ENCODE measurements around the gene PRTN3.
"Not testable (repeated sequence)": the region's sequence is repeated elsewhere in the genome, so short reads cannot be mapped to it uniquely, and the experiment has no call there.

PRTN3 gene

GRCh38 chr19:868458-869244 is 27.9 kb downstream of the PRTN3 start:
- DNase-seq, result no peak

- DNase-seq, result peak; percentile 43
These were observed 28.7 kb downstream of the PRTN3 start for GRCh38 chr19:869245-870177.

GRCh38 chr19:870314-870713 is 29.5 kb downstream of the PRTN3 start:
- no peak for DNase-seq

GRCh38 chr19:870963-871401 is 30.2 kb downstream of the PRTN3 start:
- no peak for DNase-seq

- peak; percentile 51 for DNase-seq
These were observed 30.9 kb downstream of the PRTN3 start for GRCh38 chr19:871446-872265.

- DNase-seq, result peak; percentile 27
These were observed 31.6 kb downstream of the PRTN3 start for GRCh38 chr19:872266-872951.

- no peak for DNase-seq
These were observed 32.3 kb downstream of the PRTN3 start for GRCh38 chr19:873084-873483.

GRCh38 chr19:873561-874041 is 32.8 kb downstream of the PRTN3 start:
- no peak for DNase-seq

GRCh38 chr19:875265-875879 is 34.6 kb downstream of the PRTN3 start:
- DNase-seq, result no peak

GRCh38 chr19:876089-876488 is 35.3 kb downstream of the PRTN3 start:
- no peak for DNase-seq

- DNase-seq, result peak; percentile 56
These were observed 36.0 kb downstream of the PRTN3 start for GRCh38 chr19:876780-877314.

- DNase-seq, result not testable (repeated sequence)
These were observed 37.3 kb downstream of the PRTN3 start for GRCh38 chr19:877992-878660.

- DNase-seq, result not testable (repeated sequence)
These were observed 38.2 kb downstream of the PRTN3 start for GRCh38 chr19:878751-879561.

GRCh38 chr19:879711-880438 is 39.1 kb downstream of the PRTN3 start:
- no peak for DNase-seq

- no peak for DNase-seq
These were observed 40.7 kb downstream of the PRTN3 start for GRCh38 chr19:881385-882071.

GRCh38 chr19:882871-883497 is 42.2 kb downstream of the PRTN3 start:
- no peak for DNase-seq

GRCh38 chr19:883661-884211 is 42.9 kb downstream of the PRTN3 start:
- peak; percentile 95 for DNase-seq
